ENCODE measurements around the gene MPPED1. TPM values are rescaled to one million over a fixed set of nuclear protein-coding genes. Genes with fewer than 3 reads are reported as not detected.
A peak's percentile ranks its signal among the peaks of the same experiment; 100 is the strongest.

The MPPED1 gene
- total and polyA plus RNA-seq, 5 donors from 2014 or later, result not detected

DNA sequence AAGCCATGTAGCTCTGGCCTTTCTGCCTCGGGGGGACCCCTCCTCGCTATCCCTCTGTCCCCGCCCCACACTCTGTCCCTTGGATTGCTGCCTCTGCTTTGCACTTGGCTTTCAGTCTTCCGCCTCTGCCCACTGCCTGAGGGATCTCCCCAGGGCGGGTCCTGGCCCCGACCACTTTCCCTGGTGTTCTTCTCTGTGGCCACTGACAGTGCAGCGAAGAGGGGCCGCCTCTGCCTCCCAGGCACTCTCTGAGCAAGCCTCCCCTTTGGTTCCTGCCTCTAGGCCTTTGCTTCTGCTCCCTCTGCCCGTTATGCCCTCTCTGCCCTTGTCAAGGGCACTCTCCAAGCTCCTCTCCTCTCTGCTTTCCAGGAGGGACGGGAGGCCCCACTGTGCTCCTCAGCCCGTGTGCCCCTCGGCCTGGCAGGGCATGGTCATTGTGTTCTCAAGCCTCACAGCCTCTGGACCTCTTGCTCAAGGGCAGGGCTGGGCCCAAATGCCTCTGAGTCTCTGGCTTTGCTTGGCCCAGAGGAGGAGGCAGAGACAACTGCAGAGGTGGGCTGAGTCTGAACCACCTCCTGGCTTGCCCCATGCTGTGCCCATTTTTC is 5.5 kb upstream of the MPPED1 start:
- H3K36me3 Mint-ChIP-seq, result no peaks in the 10 kb centered on the region
- no peak overlapping the region for H3K27ac Mint-ChIP-seq
- H3K27me3 ChIP-seq (ENCODE audit: control insufficient read depth, insufficient read depth, low read length), result peaks cover 2% of the 10 kb centered on the region
- H3K4me3 ChIP-seq (ENCODE audit: low read depth, low read length), result no peak overlapping the region
- H3K36me3 ChIP-seq (ENCODE audit: control insufficient read depth, insufficient read depth, low read length), result no peaks in the 10 kb centered on the region
- ATAC-seq (ENCODE audit: low read depth in 2 of 2), result no peak
- peaks cover 17% of the 10 kb centered on the region for H3K27me3 Mint-ChIP-seq
- no peaks in the 10 kb centered on the region for H3K9me3 ChIP-seq (ENCODE audit: control insufficient read depth in 2 of 2, low read length in 2 of 2)
- peaks cover 0 to 2% (median 0%) of the 10 kb centered on the region in 7 donors for H3K9me3 Mint-ChIP-seq
- no peak for DNase-seq
- H3K4me1 ChIP-seq (ENCODE audit: control insufficient read depth, insufficient read depth, low read length, poor library complexity, severe bottlenecking), result no peaks in the 10 kb centered on the region
- H3K4me1 Mint-ChIP-seq, result peaks cover 0 to 3% (median 0%) of the 10 kb centered on the region in 4 donors
- no peak overlapping the region for H3K27ac ChIP-seq (ENCODE audit: insufficient read depth, low read length, poor library complexity, severe bottlenecking)
- no peak overlapping the region for H3K4me3 Mint-ChIP-seq

GRCh38 chr22:43407591-43407990 is 4.2 kb upstream of the MPPED1 start:
- H3K9me3 Mint-ChIP-seq, result peaks cover 0 to 3% (median 0%) of the 10 kb centered on the region in 7 donors
- H3K27me3 Mint-ChIP-seq, result peaks cover 18% of the 10 kb centered on the region
- Histone ChIP-seq H3K4me3 (ENCODE audit: low read depth, low read length) (no peak overlapping the region), H3K4me1 (ENCODE audit: control insufficient read depth, insufficient read depth, low read length, poor library complexity, severe bottlenecking) (no peaks in the 10 kb centered on the region), H3K27ac (ENCODE audit: insufficient read depth, low read length, poor library complexity, severe bottlenecking) (no peak overlapping the region), H3K9me3 (ENCODE audit: control insufficient read depth in 2 of 2, low read length in 2 of 2) (no peaks in the 10 kb centered on the region), H3K36me3 (ENCODE audit: control insufficient read depth, insufficient read depth, low read length) (no peaks in the 10 kb centered on the region), H3K27me3 (ENCODE audit: control insufficient read depth, insufficient read depth, low read length) (peaks cover 4% of the 10 kb centered on the region)
- peaks cover 0 to 5% (median 0%) of the 10 kb centered on the region in 4 donors for H3K4me1 Mint-ChIP-seq
- H3K4me3 Mint-ChIP-seq, result no peak overlapping the region
- H3K36me3 Mint-ChIP-seq, result no peaks in the 10 kb centered on the region
- ATAC-seq (ENCODE audit: low read depth in 2 of 2) (no peak), DNase-seq (no peak)
- H3K27ac Mint-ChIP-seq, result no peak overlapping the region

DNA sequence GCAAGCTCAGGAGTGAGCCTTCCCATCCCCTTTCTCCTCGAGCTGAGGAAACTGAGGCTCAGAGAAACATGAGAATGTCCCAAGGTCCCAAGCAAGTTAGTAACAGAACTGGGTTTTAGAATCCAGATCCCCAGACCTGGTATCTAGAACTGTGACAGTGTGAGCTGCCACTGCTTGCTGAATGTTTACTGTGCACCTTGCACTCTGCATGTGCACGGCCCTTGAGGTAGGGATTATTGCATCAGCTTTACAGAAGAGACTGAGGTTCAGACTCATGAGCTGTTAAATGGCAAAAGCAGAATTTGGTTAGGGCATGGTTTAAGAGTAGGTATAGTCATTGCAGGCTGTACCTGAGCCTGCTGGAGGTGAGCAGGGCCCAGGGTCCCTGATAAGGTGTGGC is 3.8 kb upstream of the MPPED1 start:
- no peak for ATAC-seq (ENCODE audit: low read depth in 2 of 2)

DNA sequence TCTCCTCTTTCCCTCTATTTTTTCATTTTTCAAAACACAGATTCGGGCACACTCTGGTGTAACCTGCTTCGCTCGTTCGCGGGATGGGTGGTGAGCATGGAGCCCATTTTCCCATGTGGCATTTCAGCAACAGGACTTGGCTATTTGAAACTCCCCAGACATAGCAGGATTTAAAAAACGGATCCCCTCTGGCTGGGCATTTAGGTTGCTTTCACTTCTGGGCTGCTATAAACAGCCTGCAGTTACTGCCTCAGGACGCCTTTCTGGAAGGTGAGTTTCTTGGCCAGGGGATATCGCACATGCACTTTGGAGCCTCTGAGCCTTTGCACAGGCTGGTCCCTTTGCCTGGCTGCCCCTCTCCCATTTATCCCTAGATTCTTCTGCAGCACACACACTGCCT is 2.8 kb upstream of the MPPED1 start:
- Mint-ChIP-seq H3K9me3 (peaks cover 0 to 3% (median 0%) of the 10 kb centered on the region in 7 donors), H3K4me3 (no peak overlapping the region), H3K27ac (no peak overlapping the region), H3K4me1 (peaks cover 0 to 7% (median 0%) of the 10 kb centered on the region in 4 donors), H3K27me3 (peaks cover 32% of the 10 kb centered on the region), H3K36me3 (no peaks in the 10 kb centered on the region)
- Histone ChIP-seq H3K9me3 (ENCODE audit: control insufficient read depth in 2 of 2, low read length in 2 of 2) (no peaks in the 10 kb centered on the region), H3K27me3 (ENCODE audit: control insufficient read depth, insufficient read depth, low read length) (peaks cover 6% of the 10 kb centered on the region), H3K4me1 (ENCODE audit: control insufficient read depth, insufficient read depth, low read length, poor library complexity, severe bottlenecking) (no peaks in the 10 kb centered on the region), H3K27ac (ENCODE audit: insufficient read depth, low read length, poor library complexity, severe bottlenecking) (no peak overlapping the region), H3K36me3 (ENCODE audit: control insufficient read depth, insufficient read depth, low read length) (no peaks in the 10 kb centered on the region), H3K4me3 (ENCODE audit: low read depth, low read length) (no peak overlapping the region)
- ATAC-seq (ENCODE audit: low read depth in 2 of 2), result no peak
- DNase-seq, result no peak

More for the DNA sequence above, 3.8 kb upstream of the MPPED1 start:
- no peak overlapping the region for H3K27ac ChIP-seq (ENCODE audit: insufficient read depth, low read length, poor library complexity, severe bottlenecking)
- Mint-ChIP-seq H3K4me3 (no peak overlapping the region), H3K9me3 (peaks cover 0 to 3% (median 0%) of the 10 kb centered on the region in 7 donors), H3K36me3 (no peaks in the 10 kb centered on the region), H3K27ac (no peak overlapping the region), H3K4me1 (peaks cover 0 to 7% (median 0%) of the 10 kb centered on the region in 4 donors), H3K27me3 (peaks cover 22% of the 10 kb centered on the region)
- H3K36me3 ChIP-seq (ENCODE audit: control insufficient read depth, insufficient read depth, low read length), result no peaks in the 10 kb centered on the region
- H3K27me3 ChIP-seq (ENCODE audit: control insufficient read depth, insufficient read depth, low read length), result peaks cover 6% of the 10 kb centered on the region
- DNase-seq, result no peak
- H3K4me1 ChIP-seq (ENCODE audit: control insufficient read depth, insufficient read depth, low read length, poor library complexity, severe bottlenecking), result no peaks in the 10 kb centered on the region
- H3K4me3 ChIP-seq (ENCODE audit: low read depth, low read length), result no peak overlapping the region
- H3K9me3 ChIP-seq (ENCODE audit: control insufficient read depth in 2 of 2, low read length in 2 of 2), result no peaks in the 10 kb centered on the region

GRCh38 chr22:43409800-43410199 is 2.0 kb upstream of the MPPED1 start:
- peaks cover 36% of the 10 kb centered on the region for H3K27me3 Mint-ChIP-seq
- DNase-seq, result no peak

GRCh38 chr22:43411040-43411868 is 560 bp upstream of the MPPED1 start:
- Mint-ChIP-seq H3K9me3 (peaks cover 0 to 3% (median 0%) of the 10 kb centered on the region in 7 donors), H3K4me3 (no peak overlapping the region), H3K36me3 (no peaks in the 10 kb centered on the region), H3K27ac (no peak overlapping the region), H3K4me1 (peaks cover 0 to 7% (median 0%) of the 10 kb centered on the region in 4 donors), H3K27me3 (peaks cover 45% of the 10 kb centered on the region)
- Histone ChIP-seq H3K4me3 (ENCODE audit: low read depth, low read length) (no peak overlapping the region), H3K4me1 (ENCODE audit: control insufficient read depth, insufficient read depth, low read length, poor library complexity, severe bottlenecking) (no peaks in the 10 kb centered on the region), H3K36me3 (ENCODE audit: control insufficient read depth, insufficient read depth, low read length) (no peaks in the 10 kb centered on the region), H3K27ac (ENCODE audit: insufficient read depth, low read length, poor library complexity, severe bottlenecking) (no peak overlapping the region), H3K9me3 (ENCODE audit: control insufficient read depth in 2 of 2, low read length in 2 of 2) (no peaks in the 10 kb centered on the region), H3K27me3 (ENCODE audit: control insufficient read depth, insufficient read depth, low read length) (peaks cover 6% of the 10 kb centered on the region)
- DNase-seq (no peak), ATAC-seq (ENCODE audit: low read depth in 2 of 2) (no peak)

More at GRCh38 chr22:43409800-43410199, 2.0 kb upstream of the MPPED1 start:
- H3K36me3 Mint-ChIP-seq, result no peaks in the 10 kb centered on the region
- Histone ChIP-seq H3K27ac (ENCODE audit: insufficient read depth, low read length, poor library complexity, severe bottlenecking) (no peak overlapping the region), H3K9me3 (ENCODE audit: control insufficient read depth in 2 of 2, low read length in 2 of 2) (no peaks in the 10 kb centered on the region), H3K36me3 (ENCODE audit: control insufficient read depth, insufficient read depth, low read length) (no peaks in the 10 kb centered on the region), H3K27me3 (ENCODE audit: control insufficient read depth, insufficient read depth, low read length) (peaks cover 6% of the 10 kb centered on the region), H3K4me3 (ENCODE audit: low read depth, low read length) (no peak overlapping the region), H3K4me1 (ENCODE audit: control insufficient read depth, insufficient read depth, low read length, poor library complexity, severe bottlenecking) (no peaks in the 10 kb centered on the region)
- peaks cover 0 to 3% (median 0%) of the 10 kb centered on the region in 7 donors for H3K9me3 Mint-ChIP-seq
- H3K4me3 Mint-ChIP-seq, result no peak overlapping the region
- no peak for ATAC-seq (ENCODE audit: low read depth in 2 of 2)
- H3K27ac Mint-ChIP-seq, result no peak overlapping the region
- peaks cover 0 to 7% (median 0%) of the 10 kb centered on the region in 4 donors for H3K4me1 Mint-ChIP-seq

DNA sequence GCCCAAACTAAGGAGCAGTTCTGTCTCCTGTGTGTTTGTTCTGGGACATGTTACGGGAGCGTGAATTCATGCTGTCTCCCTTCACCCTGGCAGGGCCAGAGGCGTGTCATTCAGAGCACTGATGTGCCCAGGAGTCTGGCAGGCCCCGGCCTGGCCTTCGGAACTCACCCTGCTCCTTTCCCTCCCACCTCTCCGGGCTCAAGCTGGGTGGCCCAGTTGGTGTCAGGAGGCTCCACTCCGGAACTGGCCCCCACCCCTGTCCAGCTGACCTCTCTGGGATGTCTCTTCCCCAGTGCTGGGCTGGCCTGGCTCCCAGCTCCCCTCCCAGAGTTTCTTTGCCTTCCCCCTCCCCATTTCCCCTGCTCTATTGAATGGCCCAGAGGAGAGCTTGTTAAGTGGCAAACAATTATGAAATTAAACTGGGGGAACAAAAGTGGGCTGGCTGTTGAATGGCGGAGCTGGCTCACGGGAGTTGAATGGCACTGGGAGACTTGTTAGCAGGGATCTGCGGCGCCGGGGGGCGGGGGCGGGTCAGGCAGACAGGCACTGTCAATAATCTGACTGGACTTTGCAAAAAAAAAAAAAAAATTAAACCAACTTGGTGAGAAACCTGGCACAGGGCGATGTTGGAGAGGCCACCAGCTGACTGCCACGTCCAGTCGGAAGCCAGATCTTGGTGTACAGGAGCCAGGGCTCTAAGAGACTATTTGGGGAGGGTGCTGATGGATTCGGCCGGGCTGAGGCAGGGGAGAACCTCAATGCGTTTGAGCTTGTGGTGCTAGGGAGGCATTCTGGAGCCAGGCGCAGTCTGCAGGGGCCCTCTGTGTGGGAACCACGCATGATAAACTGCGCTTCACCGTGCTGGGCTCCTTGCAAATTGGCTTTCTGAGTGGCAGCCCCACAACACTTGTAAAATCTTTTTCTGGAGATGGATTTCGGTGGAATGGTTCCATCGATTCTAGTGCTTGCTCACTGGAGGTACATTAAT is 1.3 kb downstream of the MPPED1 start:
- peak overlapping the region in 1 of 3 donors; percentile 91 for H3K27ac Mint-ChIP-seq
- ATAC-seq (ENCODE audit: low read depth in 2 of 2), result no peak

More for the DNA sequence above, 1.3 kb downstream of the MPPED1 start:
- Mint-ChIP-seq H3K9me3 (peaks cover 0 to 6% (median 0%) of the 10 kb centered on the region in 7 donors), H3K4me3 (no peak overlapping the region), H3K36me3 (no peaks in the 10 kb centered on the region), H3K27me3 (peaks cover 56% of the 10 kb centered on the region), H3K4me1 (peaks cover 0 to 7% (median 0%) of the 10 kb centered on the region in 4 donors)
- no peaks in the 10 kb centered on the region for H3K36me3 ChIP-seq (ENCODE audit: control insufficient read depth, insufficient read depth, low read length)
- no peaks in the 10 kb centered on the region for H3K9me3 ChIP-seq (ENCODE audit: control insufficient read depth in 2 of 2, low read length in 2 of 2)
- no peak overlapping the region for H3K27ac ChIP-seq (ENCODE audit: insufficient read depth, low read length, poor library complexity, severe bottlenecking)
- no peaks in the 10 kb centered on the region for H3K4me1 ChIP-seq (ENCODE audit: control insufficient read depth, insufficient read depth, low read length, poor library complexity, severe bottlenecking)
- DNase-seq, result no peak
- peaks cover 6% of the 10 kb centered on the region for H3K27me3 ChIP-seq (ENCODE audit: control insufficient read depth, insufficient read depth, low read length)
- no peak overlapping the region for H3K4me3 ChIP-seq (ENCODE audit: low read depth, low read length)

All from CD4-positive, CD25-positive, alpha-beta regulatory T cell (primary cell).